Measurements from ENCODE around the gene GOLIM4. TPM values are rescaled to one million over a fixed set of nuclear protein-coding genes. Genes with fewer than 3 reads are reported as not detected.
A peak's percentile ranks its signal among the peaks of the same experiment; 100 is the strongest.

The GOLIM4 gene
- total RNA-seq, 8 experiments from 2014 or later: 24.3 to 167 (median 33.7) TPM

DNA sequence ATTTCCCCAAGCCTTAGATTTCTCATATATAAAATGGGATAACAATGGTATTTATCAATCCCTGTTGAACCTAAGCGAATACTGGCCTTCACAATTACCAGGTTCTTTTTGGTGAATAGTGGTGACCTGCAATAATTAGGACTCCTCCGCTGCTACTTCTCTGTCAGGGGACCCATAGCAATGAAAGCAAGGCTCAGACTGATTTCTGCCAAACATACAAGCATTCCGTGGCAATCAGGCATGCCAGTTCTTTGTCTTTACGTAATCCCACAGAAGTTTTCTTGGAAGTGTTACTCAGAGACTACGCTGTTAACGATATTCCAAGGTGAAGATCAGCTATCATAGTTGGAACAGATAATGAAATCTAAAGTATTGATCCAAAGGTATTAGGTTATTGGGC, 105.7 kb downstream of the GOLIM4 start:
- no peak for ATAC-seq (replicated peaks in 6 of 8)
- no peak overlapping the region for H3K27ac ChIP-seq
- H3K4me3 ChIP-seq: no peak overlapping the region
- 31 to 100% (median 86%) methylated on average over 2 to 6 of the region's 6 CpGs for WGBS, 10 experiments
- in situ Hi-C loops (cut with MboI; ENCODE audit: low pct_unique_long_range_greater_than_20kb in 2 of 9, low sequenced_read_pairs in 9 of 9, unreplicated experiment in 9 of 9): no loop called here
- H3K4me1 ChIP-seq (replicated peaks in 1 of 2): no peaks in the 10 kb centered on the region

DNA sequence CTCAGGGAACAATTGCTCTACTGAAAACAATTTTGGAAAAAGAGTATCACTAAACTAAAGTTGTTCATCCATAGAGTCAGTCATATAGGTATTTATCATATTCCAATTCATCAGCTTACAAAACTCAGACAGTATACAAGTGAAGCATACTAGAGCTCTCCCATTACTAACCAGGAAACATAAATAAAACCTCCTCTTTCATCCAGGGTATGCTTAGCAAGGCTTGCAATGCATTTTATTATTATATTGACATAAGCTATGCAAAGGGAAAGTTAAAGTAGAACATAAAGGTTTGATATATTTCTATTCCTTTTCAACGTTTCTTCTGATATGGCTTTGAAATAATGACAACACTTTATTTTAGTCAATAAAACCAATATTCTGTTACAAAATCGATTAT, 106.7 kb downstream of the GOLIM4 start:
- no peak overlapping the region for H3K4me3 ChIP-seq
- no peak overlapping the region for H3K27ac ChIP-seq
- 13 to 77% (median 54%) methylated on average over 1 to 2 of the region's 2 CpGs for WGBS, 10 experiments
- H3K4me1 ChIP-seq (replicated peaks in 1 of 2): no peaks in the 10 kb centered on the region
- ATAC-seq (replicated peaks in 6 of 8): no peak
- in situ Hi-C loops (cut with MboI; ENCODE audit: low pct_unique_long_range_greater_than_20kb in 2 of 9, low sequenced_read_pairs in 9 of 9, unreplicated experiment in 9 of 9): no loop called here

DNA sequence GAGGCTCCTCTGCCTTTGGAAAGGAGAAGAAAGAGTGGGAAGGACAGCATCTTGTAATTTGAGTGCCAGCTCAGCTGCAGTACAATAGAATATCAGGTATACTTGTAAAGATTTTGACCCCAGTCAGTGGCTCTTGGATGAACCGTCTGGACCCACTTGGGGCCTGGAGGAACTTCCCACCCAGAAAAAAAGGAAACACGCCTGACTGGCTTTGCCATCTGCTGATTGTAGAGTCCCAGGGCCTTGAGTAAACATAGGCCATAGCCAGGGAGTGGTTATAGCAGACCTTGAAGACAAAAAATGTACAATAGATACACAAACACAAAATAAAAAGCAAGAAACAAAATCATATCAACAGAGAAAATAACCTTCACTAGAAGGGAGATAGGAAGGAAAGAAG, 112.1 kb downstream of the GOLIM4 start:
- Histone ChIP-seq H3K27ac (no peak overlapping the region), H3K4me1 (replicated peaks in 1 of 2) (no peaks in the 10 kb centered on the region), H3K4me3 (no peak overlapping the region)
- in situ Hi-C loops (cut with MboI; ENCODE audit: low pct_unique_long_range_greater_than_20kb in 2 of 9, low sequenced_read_pairs in 9 of 9, unreplicated experiment in 9 of 9): no loop called here
- 25 to 80% (median 70%) methylated on average over 1 to 2 of the region's 2 CpGs; no CpG with 5 or more reads in 2 of the 10 experiments for WGBS, 10 experiments
- no peak for ATAC-seq (replicated peaks in 6 of 8)

DNA sequence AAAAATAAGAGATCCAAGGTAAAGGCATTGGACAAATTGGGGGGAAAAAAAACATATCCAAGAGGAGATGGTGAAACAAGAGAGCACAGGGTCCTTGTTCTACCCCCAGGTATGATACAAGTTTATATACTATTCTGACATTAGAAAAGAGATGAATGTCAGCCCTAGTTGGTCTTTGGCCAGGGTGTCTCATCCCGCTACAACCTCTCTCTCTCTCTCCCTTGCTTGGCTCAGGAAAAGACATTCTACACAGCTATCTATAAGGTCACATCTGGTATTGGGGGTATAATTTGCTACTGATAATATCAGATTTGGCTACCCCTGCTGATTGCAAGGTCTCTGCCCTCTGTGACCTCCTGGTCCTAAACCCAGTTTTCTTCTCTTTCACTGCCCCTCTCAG, 117.2 kb downstream of the GOLIM4 start:
- ATAC-seq (replicated peaks in 6 of 8): no peak
- no peak overlapping the region for H3K27ac ChIP-seq
- in situ Hi-C loops (cut with MboI; ENCODE audit: low pct_unique_long_range_greater_than_20kb in 2 of 9, low sequenced_read_pairs in 9 of 9, unreplicated experiment in 9 of 9): no loop called here
- WGBS, 10 experiments: 89% methylated on average over 1 of the region's 1 CpG; no CpG with 5 or more reads in 9 of the 10 experiments
- no peak overlapping the region for H3K4me3 ChIP-seq
- H3K4me1 ChIP-seq (replicated peaks in 1 of 2): peaks cover 0 to 3% of the 10 kb centered on the region in 2 donors

DNA sequence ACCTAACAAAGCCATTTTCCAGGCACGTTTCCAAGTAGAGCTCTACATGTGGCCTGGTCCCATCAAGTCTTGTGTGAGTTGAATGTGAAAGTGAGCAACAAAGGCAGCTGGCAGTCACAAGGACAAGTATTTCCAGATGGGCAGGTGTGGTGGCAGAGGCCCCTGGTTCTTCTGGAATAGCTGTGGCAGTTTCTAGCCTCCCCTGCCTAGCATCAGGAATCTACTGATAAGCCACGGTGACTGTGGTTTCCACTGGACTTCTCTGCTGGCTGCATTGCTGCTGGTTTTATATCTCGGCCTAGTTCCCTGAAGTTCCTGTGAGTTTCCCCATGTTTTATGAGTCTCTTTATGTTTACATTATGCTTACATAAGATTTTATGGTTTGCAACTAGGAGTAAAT, 117.7 kb downstream of the GOLIM4 start:
- peaks cover 0 to 3% of the 10 kb centered on the region in 2 donors for H3K4me1 ChIP-seq (replicated peaks in 1 of 2)
- 7 to 100% (median 92%) methylated on average over 1 to 3 of the region's 3 CpGs; no CpG with 5 or more reads in 1 of the 10 experiments for WGBS, 10 experiments
- peak in 1 of 8 experiments; percentile 35 for ATAC-seq (replicated peaks in 6 of 8)
- no peak overlapping the region for H3K27ac ChIP-seq
- in situ Hi-C loops (cut with MboI; ENCODE audit: low pct_unique_long_range_greater_than_20kb in 2 of 9, low sequenced_read_pairs in 9 of 9, unreplicated experiment in 9 of 9): no loop called here
- no peak overlapping the region for H3K4me3 ChIP-seq

DNA sequence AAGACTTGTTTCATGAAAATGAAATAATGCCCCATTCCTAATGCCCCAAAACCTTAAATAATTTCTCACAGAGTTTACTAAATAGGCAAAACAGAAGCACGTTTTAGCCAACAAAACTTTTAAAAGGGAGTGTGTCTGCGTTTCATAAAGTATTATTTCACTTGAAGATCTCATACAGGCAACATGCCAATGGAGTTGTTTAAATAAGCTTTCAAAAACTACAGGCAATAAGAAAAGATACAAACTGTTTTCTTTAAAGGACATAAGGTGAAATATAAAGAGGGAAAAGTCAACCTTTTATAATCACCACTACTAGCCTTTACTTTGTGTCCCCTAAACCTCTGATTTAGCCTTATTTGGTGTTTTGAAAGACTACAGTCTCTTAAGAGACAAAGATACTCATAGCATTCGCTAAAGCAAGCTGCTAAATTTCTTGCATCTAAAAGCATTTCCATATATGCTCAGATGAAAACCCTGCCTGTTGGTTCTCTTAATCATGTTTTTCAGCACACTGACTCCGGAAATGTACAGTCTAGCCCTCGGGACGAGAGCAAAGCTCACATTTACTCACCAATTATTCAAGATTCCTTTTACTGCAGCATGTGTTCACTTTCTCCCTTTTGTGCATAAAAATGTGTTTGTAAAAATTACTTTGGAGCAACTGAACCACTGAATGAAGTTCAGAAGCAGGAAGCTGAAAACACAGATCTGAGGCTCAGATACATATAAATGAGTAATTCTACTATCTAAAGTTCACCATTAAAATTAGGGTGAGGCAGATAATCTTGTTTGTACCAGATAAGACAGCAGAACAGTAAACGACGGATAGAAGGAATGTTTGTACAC, 119.0 kb downstream of the GOLIM4 start:
- ATAC-seq (replicated peaks in 6 of 8): peak in 3 of 8 experiments; percentile 87 to 92 (median 87)
- WGBS, 10 experiments: 25 to 97% (median 79%) methylated on average over 3 to 8 of the region's 8 CpGs
- in situ Hi-C loops (cut with MboI; ENCODE audit: low pct_unique_long_range_greater_than_20kb in 2 of 9, low sequenced_read_pairs in 9 of 9, unreplicated experiment in 9 of 9): no loop called here

DNA sequence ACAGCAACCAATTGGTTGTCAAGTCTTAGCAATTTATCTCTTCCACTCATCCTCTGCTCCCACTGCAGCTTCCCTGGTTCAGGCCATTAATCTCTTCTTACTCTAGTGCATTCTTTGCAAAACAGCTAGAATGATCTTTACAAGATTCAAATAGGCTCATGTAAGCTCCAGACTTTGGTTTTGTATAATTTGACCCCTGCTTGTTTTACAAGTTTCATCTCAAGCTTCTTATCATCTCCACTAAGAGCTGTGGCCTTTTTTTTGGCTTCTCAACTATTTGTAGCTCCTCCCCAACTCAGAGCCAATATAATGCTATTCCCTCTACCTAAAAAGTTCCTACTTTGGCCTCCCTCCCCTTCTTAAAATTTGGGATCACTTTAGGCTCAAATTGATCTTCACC, 121.8 kb downstream of the GOLIM4 start:
- Histone ChIP-seq H3K4me1 (replicated peaks in 1 of 2) (peaks cover 0 to 3% of the 10 kb centered on the region in 2 donors), H3K27ac (no peak overlapping the region), H3K4me3 (no peak overlapping the region)
- no peak for ATAC-seq (replicated peaks in 6 of 8)
- in situ Hi-C loops (cut with MboI; ENCODE audit: low pct_unique_long_range_greater_than_20kb in 2 of 9, low sequenced_read_pairs in 9 of 9, unreplicated experiment in 9 of 9): no loop called here

More for the DNA sequence above, 119.0 kb downstream of the GOLIM4 start:
- Histone ChIP-seq H3K27ac (no peak overlapping the region), H3K4me3 (no peak overlapping the region), H3K4me1 (replicated peaks in 1 of 2) (peaks cover 0 to 3% of the 10 kb centered on the region in 2 donors)

DNA sequence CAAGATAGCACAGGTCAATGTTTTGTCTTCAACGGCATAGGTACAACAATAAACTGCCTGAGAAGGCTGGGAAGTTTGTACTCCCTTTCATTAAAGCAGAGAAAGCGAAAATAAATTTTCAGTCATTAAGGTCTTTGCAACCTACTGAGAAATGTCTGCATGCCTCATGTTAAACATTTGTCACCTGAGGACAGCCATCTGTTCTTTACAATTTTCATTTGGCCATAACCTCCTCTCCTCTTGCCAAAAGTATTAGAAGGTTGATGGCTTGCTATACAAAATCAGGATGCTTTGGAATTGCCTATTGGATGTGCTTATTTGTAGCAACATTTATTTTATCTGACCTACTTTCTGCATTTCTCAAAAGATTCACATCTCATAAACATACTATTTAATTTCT, 122.7 kb downstream of the GOLIM4 start:
- ATAC-seq (replicated peaks in 6 of 8): no peak
- H3K4me1 ChIP-seq (replicated peaks in 1 of 2): peaks cover 0 to 3% of the 10 kb centered on the region in 2 donors
- no peak overlapping the region for H3K27ac ChIP-seq
- 20 to 100% (median 83%) methylated on average over 1 to 2 of the region's 2 CpGs; no CpG with 5 or more reads in 1 of the 10 experiments for WGBS, 10 experiments
- H3K4me3 ChIP-seq: no peak overlapping the region
- in situ Hi-C loops (cut with MboI; ENCODE audit: low pct_unique_long_range_greater_than_20kb in 2 of 9, low sequenced_read_pairs in 9 of 9, unreplicated experiment in 9 of 9): no loop called here

DNA sequence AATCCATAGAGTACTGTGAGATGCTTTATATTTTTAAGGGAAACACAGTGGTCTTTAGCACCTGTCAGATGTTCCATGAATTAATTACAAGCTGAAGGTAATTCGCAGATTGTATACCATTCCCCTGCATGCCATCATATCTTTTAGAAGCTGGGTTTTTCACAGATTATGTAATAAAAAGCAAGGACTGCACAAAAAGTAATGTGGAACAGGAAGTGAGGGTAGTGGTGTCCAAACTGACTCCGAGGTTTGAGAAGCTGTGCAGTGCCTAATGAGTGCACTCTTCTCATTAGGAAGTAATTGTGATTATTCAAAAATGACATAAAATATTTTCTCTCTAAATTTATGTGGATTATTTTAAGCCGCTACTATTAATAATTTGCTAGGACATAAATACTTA, 123.2 kb downstream of the GOLIM4 start:
- peaks cover 0 to 3% of the 10 kb centered on the region in 2 donors for H3K4me1 ChIP-seq (replicated peaks in 1 of 2)
- no peak for ATAC-seq (replicated peaks in 6 of 8)
- in situ Hi-C loops (cut with MboI; ENCODE audit: low pct_unique_long_range_greater_than_20kb in 2 of 9, low sequenced_read_pairs in 9 of 9, unreplicated experiment in 9 of 9): no loop called here
- H3K4me3 ChIP-seq: no peak overlapping the region
- H3K27ac ChIP-seq: no peak overlapping the region
- WGBS, 10 experiments: 45 to 100% (median 91%) methylated on average over 1 to 3 of the region's 3 CpGs; no CpG with 5 or more reads in 1 of the 10 experiments

DNA sequence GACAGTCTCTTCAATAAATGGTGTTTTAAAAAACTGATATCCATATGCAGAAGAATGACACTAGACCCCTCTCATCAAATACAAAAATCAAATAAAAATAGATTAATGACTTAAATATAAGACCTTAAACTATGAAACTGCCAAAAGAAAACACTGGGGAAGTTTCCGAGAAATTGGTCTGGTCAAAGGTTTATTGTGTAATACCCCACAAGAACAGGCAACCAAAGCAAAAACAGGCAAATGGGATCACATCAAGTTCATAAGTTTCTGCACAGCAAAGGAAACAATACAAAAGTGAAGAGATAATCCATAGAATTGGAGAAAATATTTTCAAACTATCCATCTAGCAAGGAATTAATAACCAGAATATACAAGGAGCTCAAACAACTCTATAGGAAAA, 126.2 kb downstream of the GOLIM4 start:
- 83 to 100% (median 100%) methylated on average over 1 of the region's 1 CpG; no CpG with 5 or more reads in 2 of the 10 experiments for WGBS, 10 experiments
- peaks cover 0 to 3% of the 10 kb centered on the region in 2 donors for H3K4me1 ChIP-seq (replicated peaks in 1 of 2)
- no peak overlapping the region for H3K27ac ChIP-seq
- in situ Hi-C loops (cut with MboI; ENCODE audit: low pct_unique_long_range_greater_than_20kb in 2 of 9, low sequenced_read_pairs in 9 of 9, unreplicated experiment in 9 of 9): no loop called here
- no peak overlapping the region for H3K4me3 ChIP-seq
- ATAC-seq (replicated peaks in 6 of 8): no peak

DNA sequence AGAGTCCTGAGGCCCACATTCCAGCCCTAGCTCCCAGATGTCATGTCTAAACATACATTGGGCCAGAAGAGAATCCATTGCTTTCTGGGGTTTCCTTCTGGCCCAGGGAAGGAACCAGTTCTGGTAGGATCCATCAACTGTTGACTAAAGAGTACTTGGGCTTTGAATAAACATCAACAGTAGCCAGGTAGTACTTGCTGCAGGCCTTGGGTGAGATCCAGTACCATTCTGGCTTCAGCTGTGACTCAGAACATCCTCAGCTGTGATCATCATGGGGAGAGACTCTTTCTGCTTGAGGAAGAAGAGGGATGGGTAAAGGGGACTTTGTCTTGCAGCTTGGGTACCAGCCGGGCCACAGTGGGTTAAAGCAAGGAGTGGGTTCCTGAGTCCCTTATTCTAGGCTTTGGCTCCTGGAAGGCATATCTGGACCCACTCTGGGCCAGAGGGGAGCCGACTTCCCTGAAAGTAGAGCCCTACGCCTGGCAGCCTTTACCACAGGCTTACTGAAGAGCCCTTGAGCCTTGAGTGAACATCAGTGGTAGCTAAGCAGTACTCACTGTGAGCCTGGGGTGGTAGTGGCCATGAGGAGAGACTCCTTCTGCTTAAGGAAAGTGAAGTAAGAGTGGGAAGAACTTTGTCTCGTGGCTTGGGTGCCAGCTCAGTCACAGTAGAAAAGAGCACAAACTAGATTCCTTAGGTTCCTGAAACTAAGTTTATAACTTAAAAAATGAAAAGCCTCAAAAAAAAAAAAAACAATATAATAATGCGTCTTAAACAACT, 128.3 kb downstream of the GOLIM4 start:
- Histone ChIP-seq H3K27ac (no peak overlapping the region), H3K4me3 (no peak overlapping the region), H3K4me1 (replicated peaks in 1 of 2) (no peaks in the 10 kb centered on the region)
- 37 to 100% (median 78%) methylated on average over 2 to 4 of the region's 5 CpGs for WGBS, 10 experiments
- in situ Hi-C loops (cut with MboI; ENCODE audit: low pct_unique_long_range_greater_than_20kb in 2 of 9, low sequenced_read_pairs in 9 of 9, unreplicated experiment in 9 of 9): no loop called here
- ATAC-seq (replicated peaks in 6 of 8): no peak
